Stimulated activated CD8-positive, alpha-beta memory T cell treated with anti-CD3 and anti-CD28 coated beads, Interleukin-7, amount 100 ng/mL, for 4 hours (primary cell): ENCODE results near the gene RXRB.

Experiments used
- DNase-seq, 2 donors: peaks; one replicate each; pipeline ENCODE4 v3.0.0-alpha.2; 2020; ENCODE audit warnings: low read depth in 2 of 2

RXRB gene

DNA sequence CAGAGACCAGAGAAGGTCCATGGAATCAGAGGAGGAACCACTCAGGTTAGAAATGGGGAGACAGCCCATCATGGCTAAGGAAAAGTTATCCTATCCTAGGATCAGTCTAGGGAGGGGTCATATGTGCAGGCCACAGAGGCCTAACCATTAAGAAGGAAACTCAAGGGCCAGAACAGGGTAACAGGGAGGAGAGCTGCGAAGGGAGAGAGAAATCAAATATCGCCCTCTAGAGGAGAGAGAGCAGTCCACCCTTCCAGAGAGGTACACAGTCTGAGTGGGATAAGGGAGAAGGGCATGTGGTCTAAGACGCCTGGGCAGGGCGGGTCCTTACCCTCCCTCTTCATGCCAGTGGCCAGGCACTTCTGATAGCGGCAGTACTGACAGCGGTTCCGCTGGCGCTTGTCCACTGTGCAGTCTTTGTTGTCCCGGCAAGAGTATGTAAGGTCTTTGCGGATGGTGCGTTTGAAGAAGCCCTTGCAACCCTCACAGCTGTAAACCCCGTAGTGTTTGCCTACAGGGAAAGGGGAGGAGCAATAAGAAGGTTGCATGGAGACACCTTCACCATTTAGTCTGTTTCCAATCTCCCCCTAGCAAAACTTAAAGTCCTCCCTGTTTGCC lies 2.9 kb downstream of the RXRB start:
- no peak for DNase-seq

GRCh38 chr6:33195304-33196165 lies 4.9 kb downstream of the RXRB start:
- no peak for DNase-seq

- DNase-seq = no peak
These were observed 6.0 kb downstream of the RXRB start for GRCh38 chr6:33194431-33194979.

DNA sequence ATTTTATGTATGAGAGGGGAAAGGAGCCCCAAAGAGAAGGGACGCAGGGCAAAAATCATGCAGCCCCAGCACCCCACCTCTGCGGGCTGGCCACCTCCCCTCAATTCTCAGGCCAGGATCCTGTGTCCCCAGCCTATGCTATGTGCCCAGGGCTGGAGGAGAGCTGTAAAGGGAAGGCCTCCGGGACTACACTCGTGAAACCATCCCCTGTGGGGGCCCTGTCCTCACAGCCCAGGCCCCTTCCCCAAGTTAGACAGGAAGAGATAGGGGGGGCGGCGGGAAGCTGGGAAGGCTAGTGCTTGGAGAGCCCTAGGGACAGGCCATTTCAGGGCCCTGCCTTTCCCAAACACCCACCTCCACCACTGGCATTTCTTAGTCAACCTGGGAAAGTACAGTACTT lies 6.8 kb downstream of the RXRB start:
- no peak for DNase-seq

DNA sequence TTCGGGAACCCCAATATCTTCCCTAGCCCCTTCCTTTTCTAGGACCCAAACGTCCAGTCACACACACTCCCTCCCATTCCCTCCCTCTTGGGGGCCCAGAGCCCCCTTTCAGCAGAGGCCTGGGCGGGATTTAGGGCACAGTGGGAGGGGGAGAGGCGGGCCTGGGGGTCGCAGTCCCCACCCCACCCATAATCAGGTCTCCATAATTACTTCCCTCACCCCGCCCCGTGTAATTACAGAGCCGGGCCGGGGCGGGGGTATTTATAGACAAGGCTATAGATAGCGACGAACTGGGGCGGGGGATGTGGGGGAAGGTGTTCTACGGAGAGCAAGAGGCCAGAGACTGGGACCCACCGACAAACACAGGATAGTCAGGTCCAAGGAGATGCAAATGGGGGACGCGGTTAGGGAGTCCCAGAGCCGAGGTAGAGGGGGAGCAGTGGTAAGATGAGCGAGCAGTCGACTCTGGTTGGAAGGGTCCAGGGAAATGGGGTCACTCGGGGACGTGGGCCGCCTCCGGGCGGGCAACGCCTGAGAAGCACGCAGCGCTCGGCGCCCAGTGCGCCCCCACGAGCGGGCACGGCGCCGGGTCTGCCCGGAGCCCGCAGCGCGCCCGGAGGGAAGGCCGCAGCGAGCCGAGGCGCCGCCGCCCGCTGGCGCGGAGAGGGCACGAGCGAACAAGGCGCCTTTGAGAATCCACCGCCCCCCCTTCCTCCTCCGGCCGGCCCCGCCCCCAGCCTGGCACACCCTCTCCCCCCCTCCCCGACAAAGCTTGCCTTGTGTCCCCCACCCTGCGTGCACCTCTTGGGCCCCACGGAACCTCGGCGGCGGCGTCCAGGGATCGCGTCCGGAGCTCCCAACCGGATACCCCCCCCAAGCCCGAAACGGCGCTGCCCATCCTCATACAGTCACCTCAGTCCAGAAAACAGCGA lies 7.5 kb downstream of the RXRB start:
- no peak for DNase-seq

GRCh38 chr6:33192105-33192646 lies 8.3 kb downstream of the RXRB start, which contains the start of gene COL11A2:
COL11A2 (minus strand) TSS chr6:33192467; CDS start chr6:33192240, 227 bp downstream.
- no peak for DNase-seq

GRCh38 chr6:33191383-33192104 lies 8.9 kb downstream of the RXRB start:
- DNase-seq = no peak

- no peak for DNase-seq
These were observed 9.9 kb downstream of the RXRB start for GRCh38 chr6:33190504-33191107.

DNA sequence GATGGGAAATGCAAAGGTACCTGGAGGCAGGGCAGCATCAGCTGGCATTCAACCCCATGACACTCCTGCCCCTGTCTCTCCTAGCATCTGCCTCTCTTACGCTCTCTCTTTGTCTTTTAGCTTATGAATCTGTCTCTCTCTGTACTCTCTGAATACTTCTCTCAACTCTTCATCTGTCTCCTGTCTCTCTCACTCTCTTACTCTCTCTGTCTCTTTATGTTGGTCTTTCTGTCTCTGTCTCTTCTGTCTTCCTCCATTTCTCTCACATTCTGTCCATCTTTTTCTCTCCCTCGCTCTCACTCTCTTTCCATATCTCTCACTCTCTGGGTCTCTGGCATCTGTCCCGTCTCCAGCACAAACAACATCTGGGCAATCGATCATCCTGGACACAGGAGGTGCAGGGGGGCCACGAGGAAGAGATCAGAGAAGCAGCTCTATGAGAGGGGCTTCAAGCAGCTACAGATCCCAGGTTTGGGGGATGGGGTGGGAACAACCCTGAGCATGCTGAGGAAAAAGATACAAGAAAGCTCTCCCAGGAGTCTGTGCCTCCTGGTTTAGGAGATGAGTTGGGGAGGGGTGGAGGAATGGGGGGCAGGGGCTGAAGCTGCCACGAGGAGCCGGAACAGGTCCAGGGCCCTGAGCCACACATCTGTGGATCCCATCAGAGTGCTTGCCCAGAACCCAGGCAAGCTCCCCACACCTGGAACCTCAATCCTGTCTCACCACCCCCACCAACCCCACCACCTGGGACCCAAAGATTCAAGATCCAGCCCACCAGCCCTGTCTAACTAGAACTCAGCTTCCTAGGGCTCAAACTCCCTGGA lies 10.6 kb downstream of the RXRB start:
- DNase-seq = no peak

- no peak for DNase-seq
These were observed 11.3 kb downstream of the RXRB start for GRCh38 chr6:33189164-33189563.

- DNase-seq = no peak
These were observed 12.7 kb downstream of the RXRB start for GRCh38 chr6:33187809-33188208.

GRCh38 chr6:33185654-33186187 lies 14.7 kb downstream of the RXRB start:
- no peak for DNase-seq

- no peak for DNase-seq
These were observed 15.3 kb downstream of the RXRB start for GRCh38 chr6:33185190-33185589.

- no peak for DNase-seq
These were observed 17.3 kb downstream of the RXRB start for GRCh38 chr6:33183071-33183683.

- no peak for DNase-seq
These were observed 19.3 kb downstream of the RXRB start for GRCh38 chr6:33181141-33181540.

DNA sequence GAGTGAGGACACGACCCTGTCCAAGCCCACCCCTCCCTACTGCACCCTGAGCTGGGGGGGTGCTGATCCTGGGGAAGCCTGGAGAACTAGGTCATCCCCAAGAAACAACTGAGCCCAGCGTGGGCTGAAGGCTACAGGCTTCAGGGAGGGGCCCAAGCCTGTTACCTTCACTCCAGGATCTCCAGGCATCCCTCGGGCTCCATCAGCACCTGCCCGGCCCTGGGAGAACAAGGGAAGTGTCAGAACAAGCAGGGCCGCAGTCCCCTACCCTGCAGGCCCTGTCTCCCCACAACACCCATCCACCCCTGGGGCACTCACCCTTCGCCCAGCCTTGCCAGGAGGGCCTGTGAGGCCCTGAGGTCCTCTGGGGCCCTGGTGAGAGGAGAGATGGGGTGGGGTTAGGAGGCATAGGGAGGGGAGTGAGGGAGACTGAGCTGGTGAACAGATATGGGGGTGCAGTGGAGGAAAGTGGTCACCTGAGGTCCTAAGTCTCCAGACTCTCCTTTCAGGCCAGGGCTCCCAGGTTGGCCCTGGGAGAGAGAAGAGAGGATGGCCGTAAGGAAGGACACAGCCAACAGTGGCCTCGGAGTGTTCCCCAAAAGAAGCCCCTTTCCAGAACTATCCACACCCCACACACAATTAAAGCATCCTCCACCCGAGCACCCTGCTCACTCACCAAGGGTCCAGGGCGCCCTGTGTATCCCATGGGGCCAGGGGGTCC lies 21.6 kb downstream of the RXRB start:
- no peak for DNase-seq

DNA sequence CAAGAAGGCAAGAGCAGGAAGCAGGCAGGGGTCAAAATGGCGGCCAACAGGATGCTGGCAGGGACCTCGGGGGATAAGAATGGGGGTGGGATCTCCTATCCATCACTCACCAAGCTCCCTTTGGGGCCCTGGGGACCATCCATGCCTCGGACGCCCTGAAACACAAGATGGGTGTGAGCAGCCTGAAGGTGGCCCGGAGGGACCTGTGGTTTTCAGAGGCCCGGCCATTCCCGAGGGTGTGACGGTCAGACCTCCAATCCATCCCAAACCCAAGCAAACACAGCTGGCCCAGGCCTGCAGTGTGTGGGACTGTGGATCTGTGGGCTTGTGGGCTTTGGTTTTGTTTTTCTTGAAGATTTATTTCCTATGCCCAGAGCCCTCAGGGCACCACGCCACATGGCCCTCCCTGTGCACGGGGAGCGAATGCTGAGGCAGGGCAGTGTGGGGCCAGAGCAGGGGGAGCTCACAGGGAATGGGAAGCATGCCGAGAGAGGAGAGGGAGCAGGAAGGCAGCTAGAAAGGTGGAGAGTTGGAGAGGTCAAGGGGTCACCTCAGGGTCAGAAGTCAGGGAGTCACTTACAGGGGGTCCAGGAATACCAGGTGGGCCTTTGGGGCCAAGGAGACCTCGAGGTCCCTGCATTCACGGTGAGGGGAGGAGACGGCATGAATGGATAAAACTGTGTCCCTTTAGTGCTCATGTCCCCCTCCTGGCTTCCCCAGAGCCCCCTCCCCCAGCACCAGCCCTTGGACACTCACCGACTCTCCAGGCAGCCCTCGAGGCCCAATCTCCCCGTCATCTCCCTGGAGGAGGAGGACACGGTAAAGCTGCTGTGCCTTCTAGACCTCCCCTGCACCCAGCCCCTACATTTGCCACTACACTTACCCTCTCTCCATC lies 22.7 kb downstream of the RXRB start:
- DNase-seq = no peak
